Esophagus squamous epithelium (tissue), 5 donors: Measurements from ENCODE around the gene CREB5. TPM values are rescaled to one million over a fixed set of nuclear protein-coding genes. Genes with fewer than 3 reads are reported as not detected.

Experiments
- DNase-seq: peaks from one replicate; lab custom pipeline; 2025; lab: John Stamatoyannopoulos, UW
- H3K27ac ChIP-seq, 4 donors: fragments of 200-600 bp; sonication (generic); one replicate each; pipeline ENCODE4 v1.5.1; 2016 to 2019; ENCODE audit warnings: mild to moderate bottlenecking in 1 of 4
- H3K27me3 ChIP-seq, 4 donors: fragments of 200-600 bp; sonication (generic); 1 replicate in 3 of 4; 2 replicates in 1 of 4; pipeline versions ENCODE4 v1.5.1 to v1.6.0; 2017 to 2021; ENCODE audit warnings: antibody characterized with exemption in 1 of 4
- H3K36me3 ChIP-seq, 3 donors: fragments of 200-600 bp; sonication (generic); one replicate each; pipeline ENCODE4 v1.5.1; 2016 to 2019
- H3K4me1 ChIP-seq, 3 donors: fragments of 200-600 bp; sonication (generic); one replicate each; pipeline ENCODE4 v1.5.1; 2017 to 2019
- H3K4me3 ChIP-seq, 4 donors: fragments of 200-600 bp; sonication (generic); 1 replicate in 3 of 4; 2 replicates in 1 of 4; pipeline ENCODE4 v1.5.1; 2016 to 2019; ENCODE audit warnings: mild to moderate bottlenecking in 2 of 4, moderate library complexity in 1 of 4
- H3K9me3 ChIP-seq, 3 donors: fragments of 200-600 bp; sonication (generic); one replicate each; pipeline ENCODE4 v1.5.1; 2016 to 2019
- POLR2A ChIP-seq, 4 donors: fragments of 450-650 bp; IDR thresholded peaks; one replicate each; pipeline ENCODE4 v1.6.1; 2017; ENCODE audit warnings: antibody characterized with exemption in 4 of 4, mild to moderate bottlenecking in 4 of 4, moderate library complexity in 3 of 4
- WGBS, 2 donors: methylation state at CpG; one replicate each; pipeline ENCODE4 v1.1.5; 2018; 5-methylcytosine and 5-hydroxymethylcytosine counted together
- intact Hi-C: fragments of 100-400 bp; cut with DNase I; formaldehyde crosslinking; loops from one replicate; pipeline ENCODE4 v1.15.0; 2022
- total RNA-seq, 4 donors: library from RNA; depleted of rRNA; stranded (reverse); fragments of >200 nt; gene quantifications; one replicate each; pipeline ENCODE4 v1.1.0, GENCODE V29; 2016
- TF ChIP-seq, protein P1 (sequence below), 6 experiments: fragments of 450-650 bp in 4 of 6; fragments of 200-600 bp in 2 of 6; sonication (generic) in 2 of 6; IDR thresholded peaks; one replicate each; pipeline ENCODE4 v1.5.1; 2016 to 2019; ENCODE audit warnings: antibody characterized with exemption in 6 of 6, mild to moderate bottlenecking in 4 of 6, moderate library complexity in 4 of 6
- donor health status: DM: yes; HTN: yes; CAD: no.

Gene CREB5
- total RNA-seq, 4 donors from 2014 or later = 0.30 to 5.0 (median 2.2) TPM

DNA sequence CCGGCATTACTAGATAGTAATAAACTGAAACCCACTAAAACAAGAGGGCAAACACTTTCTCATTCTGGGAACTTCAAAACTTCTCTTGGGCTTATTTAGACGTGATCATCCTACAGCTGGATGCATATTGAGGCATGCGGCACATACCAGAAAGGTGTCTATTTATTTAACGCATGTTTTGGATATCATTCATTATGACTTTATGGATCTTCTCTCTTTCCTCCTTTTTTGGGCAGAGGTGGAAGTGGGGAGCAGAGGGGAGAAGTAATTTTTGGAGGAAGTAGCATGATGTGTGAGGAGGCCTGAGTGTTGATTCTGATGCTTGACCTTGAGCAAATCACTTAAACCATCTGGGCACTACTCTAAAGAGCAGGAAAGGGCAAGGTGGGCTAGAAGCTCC is 275.2 kb downstream of the CREB5 start:
- no peak for DNase-seq
- Histone ChIP-seq H3K27ac (peak overlapping the region in 3 of 4 donors; percentile 5 to 84 (median 77)), H3K27me3 (peaks cover 0 to 21% (median 0%) of the 10 kb centered on the region in 4 donors), H3K36me3 (no peaks in the 10 kb centered on the region), H3K9me3 (no peaks in the 10 kb centered on the region), H3K4me1 (peaks cover 13 to 43% (median 14%) of the 10 kb centered on the region in 3 donors), H3K4me3 (peak overlapping the region in 3 of 4 donors; percentile 34 to 57 (median 45))
- intact Hi-C loops = no loop called here
- TF ChIP-seq, protein P1, sequence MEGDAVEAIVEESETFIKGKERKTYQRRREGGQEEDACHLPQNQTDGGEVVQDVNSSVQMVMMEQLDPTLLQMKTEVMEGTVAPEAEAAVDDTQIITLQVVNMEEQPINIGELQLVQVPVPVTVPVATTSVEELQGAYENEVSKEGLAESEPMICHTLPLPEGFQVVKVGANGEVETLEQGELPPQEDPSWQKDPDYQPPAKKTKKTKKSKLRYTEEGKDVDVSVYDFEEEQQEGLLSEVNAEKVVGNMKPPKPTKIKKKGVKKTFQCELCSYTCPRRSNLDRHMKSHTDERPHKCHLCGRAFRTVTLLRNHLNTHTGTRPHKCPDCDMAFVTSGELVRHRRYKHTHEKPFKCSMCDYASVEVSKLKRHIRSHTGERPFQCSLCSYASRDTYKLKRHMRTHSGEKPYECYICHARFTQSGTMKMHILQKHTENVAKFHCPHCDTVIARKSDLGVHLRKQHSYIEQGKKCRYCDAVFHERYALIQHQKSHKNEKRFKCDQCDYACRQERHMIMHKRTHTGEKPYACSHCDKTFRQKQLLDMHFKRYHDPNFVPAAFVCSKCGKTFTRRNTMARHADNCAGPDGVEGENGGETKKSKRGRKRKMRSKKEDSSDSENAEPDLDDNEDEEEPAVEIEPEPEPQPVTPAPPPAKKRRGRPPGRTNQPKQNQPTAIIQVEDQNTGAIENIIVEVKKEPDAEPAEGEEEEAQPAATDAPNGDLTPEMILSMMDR (IDR thresholded peaks at IDR 0.05) = no peak
- TF ChIP-seq POLR2A (IDR thresholded peaks at IDR 0.05) = no peak
- 44 to 63% methylated on average over 4 of the region's 4 CpGs for WGBS, 2 donors

DNA sequence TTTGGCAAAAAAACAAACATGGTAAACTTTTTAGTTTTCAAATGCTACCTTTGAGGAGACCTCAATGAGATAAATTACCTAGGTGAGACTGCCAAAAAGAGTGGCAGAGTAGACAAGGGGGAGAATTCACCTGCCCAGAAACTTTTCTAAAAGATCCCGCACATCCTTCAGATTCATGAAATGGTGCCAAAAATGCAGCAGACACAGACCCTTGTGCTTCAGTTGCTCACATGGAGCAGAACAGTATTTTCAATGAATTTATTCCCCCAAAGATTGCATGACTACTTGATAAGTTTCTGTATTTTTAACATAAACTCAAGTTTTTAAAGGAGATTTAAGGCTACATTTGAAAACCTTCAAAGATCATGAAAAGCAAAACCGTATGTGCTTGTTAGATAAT is 275.9 kb downstream of the CREB5 start:
- peaks cover 13 to 43% (median 14%) of the 10 kb centered on the region in 3 donors for H3K4me1 ChIP-seq
- DNase-seq = no peak
- H3K36me3 ChIP-seq = no peaks in the 10 kb centered on the region
- TF ChIP-seq, protein P1 (IDR thresholded peaks at IDR 0.05) = no peak
- TF ChIP-seq POLR2A (IDR thresholded peaks at IDR 0.05) = no peak
- H3K4me3 ChIP-seq = no peak overlapping the region
- H3K27ac ChIP-seq = peak overlapping the region in 3 of 4 donors; percentile 5 to 84 (median 77)
- H3K9me3 ChIP-seq = no peaks in the 10 kb centered on the region
- intact Hi-C loops = no loop called here
- 88 to 91% methylated on average over 2 of the region's 2 CpGs for WGBS, 2 donors
- peaks cover 0 to 17% (median 0%) of the 10 kb centered on the region in 4 donors for H3K27me3 ChIP-seq

DNA sequence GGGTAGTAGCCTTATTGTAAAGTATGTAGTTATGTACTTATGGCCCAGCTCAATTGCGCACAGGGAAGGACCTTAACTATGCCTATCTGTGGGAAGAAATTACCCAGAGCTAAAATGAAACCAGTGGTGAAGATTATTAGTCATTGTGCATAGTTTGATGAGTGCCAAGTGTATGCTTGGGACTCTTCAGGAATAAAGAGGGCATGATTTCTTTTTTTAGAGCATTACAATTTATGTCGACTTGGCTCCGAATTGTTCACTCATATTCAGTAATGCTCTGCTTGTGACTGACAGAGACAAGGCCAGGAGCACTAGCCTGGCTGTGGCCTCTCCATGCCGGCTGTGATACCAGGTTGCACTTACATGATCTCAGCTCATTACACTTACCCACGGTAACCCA is 276.3 kb downstream of the CREB5 start:
- no peak for TF ChIP-seq POLR2A (IDR thresholded peaks at IDR 0.05)
- TF ChIP-seq, protein P1 (IDR thresholded peaks at IDR 0.05) = no peak
- Histone ChIP-seq H3K9me3 (no peaks in the 10 kb centered on the region), H3K36me3 (no peaks in the 10 kb centered on the region), H3K27ac (peak overlapping the region in 2 of 4 donors; percentile 14 to 84), H3K4me1 (peaks cover 13 to 43% (median 14%) of the 10 kb centered on the region in 3 donors), H3K27me3 (peaks cover 0 to 17% (median 0%) of the 10 kb centered on the region in 4 donors), H3K4me3 (no peak overlapping the region)
- intact Hi-C loops = no loop called here
- no peak for DNase-seq
- WGBS, 2 donors = 57 to 66% methylated on average over 5 of the region's 5 CpGs

DNA sequence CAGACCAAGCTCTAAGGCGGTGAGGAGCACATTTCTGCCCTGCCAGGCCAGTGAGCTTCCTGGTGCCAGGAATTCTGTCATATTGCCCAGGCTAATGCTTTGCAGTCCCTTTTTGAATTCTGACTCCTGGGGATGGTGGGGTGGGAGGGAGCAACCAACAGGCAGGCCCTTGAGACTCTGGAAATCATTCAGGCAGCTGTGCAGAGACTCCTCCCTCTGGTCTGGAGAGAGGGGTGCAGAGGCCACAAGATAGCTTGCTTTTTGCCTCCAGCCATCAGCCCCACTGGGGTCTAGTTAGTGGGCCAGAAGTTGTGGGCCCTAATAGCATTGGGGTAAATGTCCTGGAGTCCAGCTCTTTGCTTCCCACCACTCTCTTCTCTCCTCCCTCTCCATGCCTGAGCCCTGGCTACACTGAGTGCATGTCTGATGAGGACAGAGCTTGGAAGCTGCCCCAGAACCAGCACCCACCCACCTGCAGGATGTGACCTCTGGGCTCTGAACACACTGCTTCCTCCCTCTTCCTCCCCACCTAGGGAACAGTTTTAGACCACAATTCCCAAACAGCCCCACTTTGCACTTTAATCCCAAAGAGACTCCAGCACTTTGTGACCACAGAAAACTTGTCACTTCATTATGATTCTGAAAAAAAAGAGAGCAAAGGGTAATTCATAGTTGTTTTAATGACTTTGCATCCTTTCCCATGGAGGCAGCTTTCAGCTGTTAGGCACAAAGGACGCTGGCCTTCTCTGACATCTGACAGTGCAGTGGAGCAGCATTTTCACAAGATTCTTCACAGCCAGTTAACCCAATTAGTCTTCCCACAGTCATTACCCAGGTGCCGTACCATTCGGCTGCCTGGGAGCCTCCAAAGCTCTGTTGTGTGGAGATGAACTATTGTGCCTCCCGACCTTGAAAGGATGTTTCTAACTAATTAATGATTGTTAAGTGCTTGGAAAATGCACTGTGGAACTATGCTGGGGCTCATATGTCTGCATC is 283.3 kb downstream of the CREB5 start:
- no peaks in the 10 kb centered on the region for H3K4me1 ChIP-seq
- H3K36me3 ChIP-seq = no peaks in the 10 kb centered on the region
- intact Hi-C loops = no loop called here
- peak overlapping the region in 1 of 4 donors; percentile 9 for H3K27ac ChIP-seq
- no peaks in the 10 kb centered on the region for H3K9me3 ChIP-seq
- no peaks in the 10 kb centered on the region for H3K27me3 ChIP-seq
- no peak for DNase-seq
- TF ChIP-seq POLR2A (IDR thresholded peaks at IDR 0.05) = no peak
- TF ChIP-seq, protein P1 (IDR thresholded peaks at IDR 0.05) = no peak
- WGBS, 2 donors = 65 to 74% methylated on average over 4 to 5 of the region's 5 CpGs
- no peak overlapping the region for H3K4me3 ChIP-seq
